ENCODE data around the gene POU2F1. TPM values are rescaled to one million over a fixed set of nuclear protein-coding genes. Genes with fewer than 3 reads are reported as not detected.

POU2F1 gene
- polyA plus RNA-seq, 1 donor from 2014 or later = 10.9 TPM

DNA sequence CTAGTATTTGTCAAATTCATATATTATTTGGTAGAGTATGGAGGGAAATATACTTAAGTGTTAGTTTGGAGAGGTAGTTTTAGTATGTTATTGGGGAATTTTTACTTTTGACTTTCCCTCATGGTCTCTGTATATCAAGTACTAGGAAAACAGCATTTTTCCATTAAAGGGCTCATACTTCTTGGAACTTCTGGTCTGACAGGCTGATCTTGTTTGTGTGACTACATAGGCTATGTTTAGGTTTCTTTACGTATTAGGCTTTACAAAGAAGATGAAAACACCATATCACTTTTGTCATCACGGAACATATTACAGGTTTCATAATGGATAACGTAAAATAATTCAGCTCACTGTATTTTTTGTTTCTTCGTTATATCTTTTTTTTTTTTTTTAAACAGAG lies 30.8 kb downstream of the POU2F1 start:
- Histone ChIP-seq H2AFZ (ENCODE audit: low read depth, low read length) (no peak overlapping the region), H3K9ac (ENCODE audit: low read length) (no peak overlapping the region), H3K4me3 (ENCODE audit: low read length) (no peak overlapping the region), H3F3A (ENCODE audit: insufficient read depth, low read length, poor library complexity, severe bottlenecking) (no peaks in the 10 kb centered on the region), H3K27ac (ENCODE audit: low read length) (no peak overlapping the region), H3K79me2 (replicated peaks; ENCODE audit: insufficient read depth, low read length) (peaks cover 67% of the 10 kb centered on the region), H3K4me2 (ENCODE audit: low read length) (no peak overlapping the region), H3K36me3 (ENCODE audit: insufficient read depth, low read length) (no peaks in the 10 kb centered on the region), H3K9me2 (ENCODE audit: insufficient read depth, low read length) (no peaks in the 10 kb centered on the region), H3K27me3 (ENCODE audit: insufficient read depth, low read depth, low read length) (no peaks in the 10 kb centered on the region), H4K20me1 (ENCODE audit: insufficient read depth) (no peaks in the 10 kb centered on the region), H3K9me3 (ENCODE audit: low read length) (no peaks in the 10 kb centered on the region)
- TF ChIP-seq, protein P1, sequence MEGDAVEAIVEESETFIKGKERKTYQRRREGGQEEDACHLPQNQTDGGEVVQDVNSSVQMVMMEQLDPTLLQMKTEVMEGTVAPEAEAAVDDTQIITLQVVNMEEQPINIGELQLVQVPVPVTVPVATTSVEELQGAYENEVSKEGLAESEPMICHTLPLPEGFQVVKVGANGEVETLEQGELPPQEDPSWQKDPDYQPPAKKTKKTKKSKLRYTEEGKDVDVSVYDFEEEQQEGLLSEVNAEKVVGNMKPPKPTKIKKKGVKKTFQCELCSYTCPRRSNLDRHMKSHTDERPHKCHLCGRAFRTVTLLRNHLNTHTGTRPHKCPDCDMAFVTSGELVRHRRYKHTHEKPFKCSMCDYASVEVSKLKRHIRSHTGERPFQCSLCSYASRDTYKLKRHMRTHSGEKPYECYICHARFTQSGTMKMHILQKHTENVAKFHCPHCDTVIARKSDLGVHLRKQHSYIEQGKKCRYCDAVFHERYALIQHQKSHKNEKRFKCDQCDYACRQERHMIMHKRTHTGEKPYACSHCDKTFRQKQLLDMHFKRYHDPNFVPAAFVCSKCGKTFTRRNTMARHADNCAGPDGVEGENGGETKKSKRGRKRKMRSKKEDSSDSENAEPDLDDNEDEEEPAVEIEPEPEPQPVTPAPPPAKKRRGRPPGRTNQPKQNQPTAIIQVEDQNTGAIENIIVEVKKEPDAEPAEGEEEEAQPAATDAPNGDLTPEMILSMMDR (IDR thresholded peaks at IDR 0.05; ENCODE audit: poor library complexity, severe bottlenecking) = no peak
- no peak for TF ChIP-seq RAD21 (conservative IDR thresholded peaks at IDR 0.05)
- no peak for TF ChIP-seq TAF1 (IDR thresholded peaks at IDR 0.05; ENCODE audit: low read depth)
- TF ChIP-seq POLR2AphosphoS5 (IDR thresholded peaks at IDR 0.05) = no peak
- TF ChIP-seq SMC3 (conservative IDR thresholded peaks at IDR 0.05; ENCODE audit: poor library complexity) = no peak
- TF ChIP-seq, protein P2, sequence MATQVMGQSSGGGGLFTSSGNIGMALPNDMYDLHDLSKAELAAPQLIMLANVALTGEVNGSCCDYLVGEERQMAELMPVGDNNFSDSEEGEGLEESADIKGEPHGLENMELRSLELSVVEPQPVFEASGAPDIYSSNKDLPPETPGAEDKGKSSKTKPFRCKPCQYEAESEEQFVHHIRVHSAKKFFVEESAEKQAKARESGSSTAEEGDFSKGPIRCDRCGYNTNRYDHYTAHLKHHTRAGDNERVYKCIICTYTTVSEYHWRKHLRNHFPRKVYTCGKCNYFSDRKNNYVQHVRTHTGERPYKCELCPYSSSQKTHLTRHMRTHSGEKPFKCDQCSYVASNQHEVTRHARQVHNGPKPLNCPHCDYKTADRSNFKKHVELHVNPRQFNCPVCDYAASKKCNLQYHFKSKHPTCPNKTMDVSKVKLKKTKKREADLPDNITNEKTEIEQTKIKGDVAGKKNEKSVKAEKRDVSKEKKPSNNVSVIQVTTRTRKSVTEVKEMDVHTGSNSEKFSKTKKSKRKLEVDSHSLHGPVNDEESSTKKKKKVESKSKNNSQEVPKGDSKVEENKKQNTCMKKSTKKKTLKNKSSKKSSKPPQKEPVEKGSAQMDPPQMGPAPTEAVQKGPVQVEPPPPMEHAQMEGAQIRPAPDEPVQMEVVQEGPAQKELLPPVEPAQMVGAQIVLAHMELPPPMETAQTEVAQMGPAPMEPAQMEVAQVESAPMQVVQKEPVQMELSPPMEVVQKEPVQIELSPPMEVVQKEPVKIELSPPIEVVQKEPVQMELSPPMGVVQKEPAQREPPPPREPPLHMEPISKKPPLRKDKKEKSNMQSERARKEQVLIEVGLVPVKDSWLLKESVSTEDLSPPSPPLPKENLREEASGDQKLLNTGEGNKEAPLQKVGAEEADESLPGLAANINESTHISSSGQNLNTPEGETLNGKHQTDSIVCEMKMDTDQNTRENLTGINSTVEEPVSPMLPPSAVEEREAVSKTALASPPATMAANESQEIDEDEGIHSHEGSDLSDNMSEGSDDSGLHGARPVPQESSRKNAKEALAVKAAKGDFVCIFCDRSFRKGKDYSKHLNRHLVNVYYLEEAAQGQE (IDR thresholded peaks at IDR 0.05; ENCODE audit: borderline replicate concordance) = no peak
- no peak for TF ChIP-seq MXI1 (conservative IDR thresholded peaks at IDR 0.05; ENCODE audit: poor library complexity, severe bottlenecking)
- no peak for TF ChIP-seq EZH2 (IDR thresholded peaks at IDR 0.05; ENCODE audit: borderline replicate concordance, insufficient read depth, low read length, poor library complexity, severe bottlenecking)
- no peak for TF ChIP-seq EP300 (conservative IDR thresholded peaks at IDR 0.05; ENCODE audit: poor library complexity, severe bottlenecking)

DNA sequence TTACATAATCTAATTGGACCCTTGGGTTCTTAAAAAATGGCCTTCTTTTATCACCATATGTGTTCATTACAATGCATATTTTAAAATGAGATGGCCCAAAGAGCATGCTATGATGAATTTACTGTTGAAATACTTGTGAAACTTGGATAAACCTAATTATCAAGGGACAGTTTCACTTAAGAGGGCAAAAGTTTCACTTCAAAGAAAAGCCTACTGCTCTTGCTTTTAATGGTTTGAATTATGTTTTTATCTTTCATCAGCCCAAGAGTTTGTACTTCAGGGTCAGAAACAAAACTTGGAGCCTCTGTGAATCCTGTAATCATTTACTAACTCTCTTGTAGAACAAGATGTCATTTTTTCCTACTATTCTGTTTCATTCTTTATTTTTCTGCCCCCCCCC lies 32.3 kb downstream of the POU2F1 start:
- Histone ChIP-seq H3K9me3 (ENCODE audit: low read length) (no peaks in the 10 kb centered on the region), H4K20me1 (ENCODE audit: insufficient read depth) (no peaks in the 10 kb centered on the region), H3K4me2 (ENCODE audit: low read length) (no peak overlapping the region), H3F3A (ENCODE audit: insufficient read depth, low read length, poor library complexity, severe bottlenecking) (no peaks in the 10 kb centered on the region), H3K27ac (ENCODE audit: low read length) (no peak overlapping the region), H3K79me2 (replicated peaks; ENCODE audit: insufficient read depth, low read length) (peaks cover 57% of the 10 kb centered on the region), H3K27me3 (ENCODE audit: insufficient read depth, low read depth, low read length) (no peaks in the 10 kb centered on the region), H3K36me3 (ENCODE audit: insufficient read depth, low read length) (no peaks in the 10 kb centered on the region), H3K9ac (ENCODE audit: low read length) (no peak overlapping the region), H2AFZ (ENCODE audit: low read depth, low read length) (no peak overlapping the region), H3K4me3 (ENCODE audit: low read length) (no peak overlapping the region), H3K9me2 (ENCODE audit: insufficient read depth, low read length) (no peaks in the 10 kb centered on the region)
- TF ChIP-seq, protein P1 (IDR thresholded peaks at IDR 0.05; ENCODE audit: poor library complexity, severe bottlenecking) = no peak
- TF ChIP-seq EP300 (conservative IDR thresholded peaks at IDR 0.05; ENCODE audit: poor library complexity, severe bottlenecking) (no peak), EZH2 (IDR thresholded peaks at IDR 0.05; ENCODE audit: borderline replicate concordance, insufficient read depth, low read length, poor library complexity, severe bottlenecking) (no peak), RAD21 (conservative IDR thresholded peaks at IDR 0.05) (no peak), TAF1 (IDR thresholded peaks at IDR 0.05; ENCODE audit: low read depth) (no peak), MXI1 (conservative IDR thresholded peaks at IDR 0.05; ENCODE audit: poor library complexity, severe bottlenecking) (no peak), SMC3 (conservative IDR thresholded peaks at IDR 0.05; ENCODE audit: poor library complexity) (no peak), POLR2AphosphoS5 (IDR thresholded peaks at IDR 0.05) (no peak)
- TF ChIP-seq, protein P2 (IDR thresholded peaks at IDR 0.05; ENCODE audit: borderline replicate concordance) = no peak
